Heart right ventricle (tissue), 16 donors: ENCODE measurements around the gene SUMF1. TPM values are rescaled to one million over a fixed set of nuclear protein-coding genes. Genes with fewer than 3 reads are reported as not detected.
A peak's percentile ranks its signal among the peaks of the same experiment; 100 is the strongest.

Source experiments
- ATAC-seq, 8 donors: fragments of 200-7000 bp; cut with Tn5 transposase; one replicate each; pipeline ENCODE4 v1.9.1; 2020; ENCODE audit warnings: mild to moderate bottlenecking in 8 of 8, moderate library complexity in 8 of 8, moderate number of reproducible peaks in 1 of 8
- DNase-seq, 2 donors: peaks; one replicate each; pipeline ENCODE4 v3.0.0-alpha.2; 2020
- H3K27ac ChIP-seq, 10 donors: fragments of 200-600 bp; sonication (generic) in 2 of 10; one replicate each; pipeline versions ENCODE4 v1.5.0 to v1.8.0; 2020 to 2022; ENCODE audit warnings: mild to moderate bottlenecking in 3 of 10
- H3K27me3 ChIP-seq, 7 donors: fragments of 200-600 bp; one replicate each; pipeline ENCODE4 v1.8.0; 2021 to 2022; ENCODE audit warnings: mild to moderate bottlenecking in 2 of 7
- H3K36me3 ChIP-seq, 9 donors: fragments of 200-600 bp; sonication (generic) in 1 of 9; one replicate each; pipeline versions ENCODE4 v1.5.0 to v1.8.0; 2020 to 2022; ENCODE audit warnings: mild to moderate bottlenecking in 2 of 9
- H3K4me1 ChIP-seq, 9 donors: fragments of 200-600 bp; sonication (generic) in 1 of 9; one replicate each; pipeline versions ENCODE4 v1.5.0 to v1.8.0; 2020 to 2022; ENCODE audit warnings: mild to moderate bottlenecking in 4 of 9
- H3K4me3 ChIP-seq, 10 donors: fragments of 200-600 bp; sonication (generic) in 2 of 10; one replicate each; pipeline versions ENCODE4 v1.5.0 to v1.8.0; 2020 to 2022; ENCODE audit warnings: mild to moderate bottlenecking in 7 of 10, moderate library complexity in 2 of 10
- H3K9me3 ChIP-seq, 11 donors: fragments of 200-600 bp in 10 of 11; sonication (generic) in 2 of 11; one replicate each; pipeline versions ENCODE4 v1.5.0 to v1.8.0; 2013 to 2022; ENCODE audit warnings: mild to moderate bottlenecking in 2 of 11, control low read depth in 1 of 11, moderate library complexity in 1 of 11
- WGBS, 2 donors: extraction: QIAGEN DNeasy Blood & Tissue Kit; methylation state at CpG; one replicate each; pipeline ENCODE4 v1.1.7; 2013; ENCODE audit warnings: inconsistent platforms in 1 of 2; 5-methylcytosine and 5-hydroxymethylcytosine counted together
- intact Hi-C, 10 donors: fragments of 100-400 bp; cut with DNase I; formaldehyde crosslinking; loops; one replicate each; pipeline versions ENCODE4 v1.11.1 to v1.14.2; 2022
- polyA plus RNA-seq, 2 donors: library from polyadenylated mRNA; stranded (reverse); fragments of 200-250 nt; gene quantifications; one replicate each; pipeline ENCODE4 v1.2.3, GENCODE V29; 2013
- total RNA-seq, 10 donors: library from RNA; stranded (reverse); fragmentation: NEBNext Ultra II Directional in 3 of 10; extraction: Animal tissue kit (Norgen Biotek cat#: 25700) in 3 of 10; gene quantifications; one replicate each; pipeline versions ENCODE4 v1.2.1 to v1.2.4, GENCODE V29; 2021 to 2023
- TF ChIP-seq, protein P1 (sequence below), 9 donors: fragments of 200-600 bp; sonication (generic) in 2 of 9; IDR thresholded peaks; one replicate each; pipeline versions ENCODE4 v1.5.0 to v1.8.0; 2021 to 2022; ENCODE audit warnings: antibody characterized with exemption in 9 of 9, mild to moderate bottlenecking in 5 of 9, moderate library complexity in 1 of 9
- donor health status: Arrhythmogenic right ventricular cardiomyopathy.
- donor health status: ischemic (EF 13 %, LVEDD 7.1; RV severe dilation, severe dysfunction).
- donor health status: healthy with polysubstance abuse.
- donor health status: DM: no; HTN: yes; CAD: no.
- donor health status: DM: no; HTN: no; CAD: no.
- donor health status: ischemic (EF 25% LVEDD 6.9; RV normal size, moderate dysfunction).
- donor health status: ischemic (EF 25% LVEDD 5.7; RV mildly dilated, moderate dysfunction).
- donor health status: healthy.
- donor health status: DM: yes; HTN: yes; CAD: no.
- donor health status: Ischemic cardiomyopathy.
- donor health status: ischemic (EF 35%, LVEDD 5.7; RV mildly dilated, moderate dysfunction).
- donor health status: nonischemic (EF 11% LVEDD 7.7; RV severe dilation, severe dysfunction).
- donor health status: DM: yes; HTN: yes; CAD: no.
- donor health status: PGD.
- donor health status: ischemic (EF 29% LVEDD 5.4; RV normal size, mild dysfunction).
- donor health status: nonischemic (EF 23%, LVEDD 6.1; RV moderate dilation, normal function).

Gene SUMF1
- total and polyA plus RNA-seq, 12 donors: 3.7 to 15.1 (median 8.9) TPM

DNA sequence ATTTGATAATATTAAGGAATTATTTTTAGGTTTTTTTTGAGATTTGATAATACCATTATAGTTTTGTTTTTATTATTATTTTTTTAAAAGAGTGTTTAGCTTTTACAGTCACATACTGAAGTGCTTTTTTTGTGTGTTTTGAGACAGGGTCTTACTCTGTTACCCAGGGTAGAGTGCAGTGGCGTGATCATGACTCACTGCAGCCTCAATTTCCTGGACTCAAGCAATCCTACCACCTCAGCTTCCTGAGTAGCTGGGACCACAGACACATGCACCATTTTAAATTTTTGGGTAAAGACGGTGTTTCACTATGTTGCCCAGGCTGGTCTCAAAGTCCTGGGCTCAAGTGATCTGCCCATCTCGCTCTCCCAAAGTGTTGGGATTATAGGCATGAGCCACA lies 73.0 kb downstream of the SUMF1 start:
- intact Hi-C loops: no loop called here
- H3K27ac ChIP-seq: peak overlapping the region in 1 of 10 donors; percentile 11
- H3K4me3 ChIP-seq: no peak overlapping the region
- TF ChIP-seq, protein P1, sequence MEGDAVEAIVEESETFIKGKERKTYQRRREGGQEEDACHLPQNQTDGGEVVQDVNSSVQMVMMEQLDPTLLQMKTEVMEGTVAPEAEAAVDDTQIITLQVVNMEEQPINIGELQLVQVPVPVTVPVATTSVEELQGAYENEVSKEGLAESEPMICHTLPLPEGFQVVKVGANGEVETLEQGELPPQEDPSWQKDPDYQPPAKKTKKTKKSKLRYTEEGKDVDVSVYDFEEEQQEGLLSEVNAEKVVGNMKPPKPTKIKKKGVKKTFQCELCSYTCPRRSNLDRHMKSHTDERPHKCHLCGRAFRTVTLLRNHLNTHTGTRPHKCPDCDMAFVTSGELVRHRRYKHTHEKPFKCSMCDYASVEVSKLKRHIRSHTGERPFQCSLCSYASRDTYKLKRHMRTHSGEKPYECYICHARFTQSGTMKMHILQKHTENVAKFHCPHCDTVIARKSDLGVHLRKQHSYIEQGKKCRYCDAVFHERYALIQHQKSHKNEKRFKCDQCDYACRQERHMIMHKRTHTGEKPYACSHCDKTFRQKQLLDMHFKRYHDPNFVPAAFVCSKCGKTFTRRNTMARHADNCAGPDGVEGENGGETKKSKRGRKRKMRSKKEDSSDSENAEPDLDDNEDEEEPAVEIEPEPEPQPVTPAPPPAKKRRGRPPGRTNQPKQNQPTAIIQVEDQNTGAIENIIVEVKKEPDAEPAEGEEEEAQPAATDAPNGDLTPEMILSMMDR (IDR thresholded peaks at IDR 0.05): no peak
- WGBS, 2 donors: 93 to 96% methylated on average over 3 of the region's 3 CpGs
- no peaks in the 10 kb centered on the region for H3K27me3 ChIP-seq
- peaks cover 0 to 18% (median 0%) of the 10 kb centered on the region in 9 donors for H3K36me3 ChIP-seq
- peaks cover 0 to 4% (median 0%) of the 10 kb centered on the region in 9 donors for H3K4me1 ChIP-seq
- DNase-seq (no peak), ATAC-seq (no peak)
- peaks cover 0 to 10% (median 0%) of the 10 kb centered on the region in 11 donors for H3K9me3 ChIP-seq

DNA sequence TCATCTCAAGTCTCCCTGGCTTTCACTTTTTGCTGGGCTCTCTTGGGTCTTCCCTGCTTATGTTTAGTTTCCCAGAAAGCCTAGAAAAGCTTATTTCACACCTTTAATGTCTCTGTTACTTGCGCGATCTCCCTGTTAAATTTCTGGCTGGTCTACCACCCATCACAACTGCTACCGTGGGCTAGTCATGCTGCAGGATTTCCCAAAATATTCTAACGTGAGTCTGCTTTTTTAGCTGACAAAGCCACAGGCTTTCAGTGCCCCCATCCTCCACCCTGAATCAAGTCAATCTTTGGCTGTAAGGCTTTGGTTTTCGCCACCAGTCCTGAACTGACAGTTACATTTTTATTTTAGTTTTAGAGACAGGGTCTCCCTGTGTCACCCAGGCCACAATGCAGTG lies 74.1 kb downstream of the SUMF1 start:
- Histone ChIP-seq H3K4me1 (peaks cover 0 to 4% (median 0%) of the 10 kb centered on the region in 9 donors), H3K27ac (no peak overlapping the region), H3K27me3 (no peaks in the 10 kb centered on the region), H3K4me3 (no peak overlapping the region), H3K36me3 (peaks cover 0 to 18% (median 0%) of the 10 kb centered on the region in 9 donors), H3K9me3 (peaks cover 0 to 10% (median 0%) of the 10 kb centered on the region in 11 donors)
- 97% methylated on average over 5 of the region's 5 CpGs for whole genome bisulfite sequencing, 2 donors
- DNase-seq (no peak), ATAC-seq (no peak)
- TF ChIP-seq, protein P1 (IDR thresholded peaks at IDR 0.05): no peak
- intact Hi-C loops: no loop called here

DNA sequence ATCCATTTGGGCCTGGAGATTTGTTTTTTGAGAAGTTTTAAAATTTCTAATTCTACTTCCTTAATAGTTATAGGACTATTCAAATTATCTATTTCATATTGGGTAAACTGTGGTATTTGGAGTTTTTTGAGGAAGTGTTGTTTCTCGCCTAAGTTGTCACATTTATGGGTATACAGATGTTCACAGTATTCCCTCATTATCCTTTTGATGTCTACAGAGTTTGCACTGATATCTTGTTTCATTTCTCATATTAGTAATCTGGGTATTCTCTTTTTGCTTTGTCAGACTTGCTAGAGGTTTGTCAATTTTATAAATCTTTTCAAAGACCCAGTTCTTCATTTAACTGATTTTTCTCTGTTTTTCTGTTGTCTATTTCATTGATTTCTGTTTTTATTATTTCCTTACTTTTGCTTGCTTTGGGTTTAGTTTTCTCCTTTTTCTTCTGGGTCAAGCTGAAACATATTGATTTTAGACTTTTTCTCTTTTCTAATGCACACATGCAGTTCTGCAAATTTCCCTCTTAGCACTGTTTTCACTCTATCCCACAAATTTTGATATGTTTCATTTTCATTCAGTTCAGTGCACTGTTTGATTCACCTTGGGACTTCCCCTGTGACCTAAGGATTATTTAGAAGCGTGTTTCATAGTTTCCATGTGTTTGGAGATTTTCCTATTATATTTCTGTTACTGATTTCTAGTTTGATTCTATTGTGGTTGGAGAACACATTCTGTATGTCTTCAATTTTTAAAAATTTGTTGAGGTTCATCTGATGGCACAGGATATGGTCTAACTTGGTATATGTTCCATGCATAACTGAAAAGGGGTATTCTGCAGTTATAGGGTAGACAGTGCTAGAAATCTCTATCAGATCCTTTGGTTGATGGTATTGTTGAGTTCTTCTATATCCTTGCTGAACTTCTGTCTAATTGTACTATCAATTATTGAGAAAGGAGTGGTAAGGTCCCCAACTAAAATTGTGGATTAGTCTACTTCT lies 79.6 kb downstream of the SUMF1 start:
- intact Hi-C loops: no loop called here
- ATAC-seq (no peak), DNase-seq (no peak)
- Histone ChIP-seq H3K27me3 (no peaks in the 10 kb centered on the region), H3K36me3 (no peaks in the 10 kb centered on the region), H3K4me1 (no peaks in the 10 kb centered on the region), H3K27ac (no peak overlapping the region), H3K9me3 (peaks cover 0 to 10% (median 0%) of the 10 kb centered on the region in 11 donors), H3K4me3 (no peak overlapping the region)
- TF ChIP-seq, protein P1 (IDR thresholded peaks at IDR 0.05): no peak
- WGBS, 2 donors: 91 to 94% methylated on average over 2 of the region's 2 CpGs

DNA sequence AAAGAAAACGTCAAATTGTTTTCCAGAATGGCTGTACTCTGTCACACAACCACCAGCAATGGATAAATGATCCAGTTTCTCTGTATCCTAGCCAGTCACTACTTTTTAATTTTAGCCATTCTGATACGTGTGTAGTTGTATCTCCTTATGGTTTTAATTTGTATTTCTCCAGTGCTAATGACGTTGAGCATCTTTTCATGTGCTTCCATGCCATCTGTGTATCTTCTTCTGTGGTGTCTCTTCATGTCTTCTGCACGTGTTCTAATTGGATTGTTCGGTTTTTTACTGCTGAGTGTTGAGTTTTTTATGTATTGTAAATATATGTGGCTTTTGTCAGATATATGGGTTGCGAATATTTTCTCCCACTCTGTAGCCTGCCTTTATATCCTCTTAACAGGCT lies 81.9 kb downstream of the SUMF1 start:
- DNase-seq (no peak), ATAC-seq (no peak)
- intact Hi-C loops: no loop called here
- no peaks in the 10 kb centered on the region for H3K4me1 ChIP-seq
- 96% methylated on average over 6 of the region's 6 CpGs for WGBS, 2 donors
- H3K9me3 ChIP-seq: no peaks in the 10 kb centered on the region
- no peak overlapping the region for H3K4me3 ChIP-seq
- no peak overlapping the region for H3K27ac ChIP-seq
- H3K27me3 ChIP-seq: no peaks in the 10 kb centered on the region
- TF ChIP-seq, protein P1 (IDR thresholded peaks at IDR 0.05): no peak
- no peaks in the 10 kb centered on the region for H3K36me3 ChIP-seq
